ENCODE results near the gene NEXN.
"Not testable (repeated sequence)": the region's sequence is repeated elsewhere in the genome, so short reads cannot be mapped to it uniquely, and the experiment has no call there.

Gene NEXN

GRCh38 chr1:77966291-77966690 is 77.9 kb downstream of the NEXN start:
- DNase-seq, result no peak

- no peak for DNase-seq
Measured at GRCh38 chr1:77970192-77970591, 81.8 kb downstream of the NEXN start.

- DNase-seq, result no peak
Measured at GRCh38 chr1:77972080-77972479, 83.7 kb downstream of the NEXN start.

- no peak for DNase-seq
Measured at GRCh38 chr1:77975386-77975785, 87.0 kb downstream of the NEXN start.

GRCh38 chr1:77975907-77976306 is 87.5 kb downstream of the NEXN start:
- DNase-seq, result peak in 2 of 4 experiments; percentile 9 to 14

- DNase-seq, result no peak
Measured at GRCh38 chr1:77976433-77977076, 88.1 kb downstream of the NEXN start.

GRCh38 chr1:77977989-77978292 is 89.5 kb downstream of the NEXN start:
- DNase-seq, result no peak

- peak; percentile 86 to 94 (median 88) for DNase-seq
Measured at GRCh38 chr1:77978293-77978968, 90.0 kb downstream of the NEXN start.

GRCh38 chr1:77978969-77979876 is 90.8 kb downstream of the NEXN start, which contains the start of gene FUBP1:
TSS of gene FUBP1 (minus strand) at chr1:77979072. CDS start at chr1:77979004, 68 bp downstream.
- peak; percentile 97 to 100 (median 100) for DNase-seq

GRCh38 chr1:77983352-77983996 is 95.0 kb downstream of the NEXN start:
- DNase-seq, result not testable (repeated sequence)

- DNase-seq, result no peak
Measured at GRCh38 chr1:77983997-77984355, 95.6 kb downstream of the NEXN start.

GRCh38 chr1:77984629-77985028 is 96.2 kb downstream of the NEXN start:
- no peak for DNase-seq

- DNase-seq, result no peak
Measured at GRCh38 chr1:77986810-77987209, 98.4 kb downstream of the NEXN start.

GRCh38 chr1:77987919-77988318 is 99.5 kb downstream of the NEXN start:
- DNase-seq, result no peak

- no peak for DNase-seq
Measured at GRCh38 chr1:77989744-77990143, 101.3 kb downstream of the NEXN start.

GRCh38 chr1:77990629-77991204 is 102.3 kb downstream of the NEXN start:
- DNase-seq, result no peak

- no peak for DNase-seq
Measured at GRCh38 chr1:77991638-77992037, 103.2 kb downstream of the NEXN start.

Data from suppressor macrophage (primary cell).